ENCODE results near the gene RAB28.

Gene RAB28

DNA sequence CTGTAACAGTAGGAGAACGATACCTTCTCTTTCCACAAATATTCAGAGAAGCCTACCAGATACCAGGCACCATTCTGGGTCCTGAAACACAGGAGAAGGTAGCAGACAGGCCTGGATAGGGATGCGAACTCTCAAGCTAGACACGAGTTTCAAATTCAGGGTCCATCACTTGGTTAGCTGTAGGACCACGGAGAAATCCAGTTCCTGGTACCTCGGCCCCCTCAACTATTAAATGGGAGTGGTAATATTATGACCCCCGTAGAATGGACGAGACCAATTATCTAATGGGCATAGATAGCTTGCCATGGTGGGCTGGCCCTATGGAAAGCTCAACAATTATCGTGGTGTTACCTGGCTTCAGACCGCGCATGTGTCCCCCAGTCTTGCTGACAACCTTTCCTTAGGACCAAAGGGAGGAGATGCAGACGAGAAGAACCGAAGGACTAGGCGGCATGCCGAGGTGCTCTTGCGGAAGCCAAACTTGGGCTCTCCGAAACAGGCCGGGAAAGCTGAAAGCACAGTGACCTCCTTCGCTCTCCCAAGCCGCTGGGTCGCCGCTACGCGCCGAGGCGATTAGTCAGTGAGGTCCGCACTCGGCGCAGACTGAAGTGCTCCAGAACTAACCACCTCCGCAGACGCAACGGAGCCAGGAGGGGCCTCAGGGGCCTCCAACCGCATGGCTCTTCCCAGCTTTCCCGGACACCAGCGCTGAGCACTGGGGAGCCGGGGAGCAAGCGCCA is 40.5 kb upstream of the RAB28 start:
- H3K9ac ChIP-seq (ENCODE audit: low read length), result no peak overlapping the region
- peaks cover 4% of the 10 kb centered on the region for H3K4me1 ChIP-seq (ENCODE audit: insufficient read depth, low read length)
- H3K27ac ChIP-seq (ENCODE audit: low read depth, low read length), result no peak overlapping the region
- no peaks in the 10 kb centered on the region for H3K36me3 ChIP-seq (ENCODE audit: insufficient read depth, low read length)
- H3K9me3 ChIP-seq (ENCODE audit: low read length), result peaks cover 13% of the 10 kb centered on the region
- H3K27me3 ChIP-seq (ENCODE audit: control insufficient read depth in 1 of 2, insufficient read depth in 2 of 2, low read length in 2 of 2), result peaks cover 25 to 56% of the 10 kb centered on the region in 2 donors
- H3K4me3 ChIP-seq (ENCODE audit: low read depth in 1 of 2, low read length in 2 of 2), result no peak overlapping the region

DNA sequence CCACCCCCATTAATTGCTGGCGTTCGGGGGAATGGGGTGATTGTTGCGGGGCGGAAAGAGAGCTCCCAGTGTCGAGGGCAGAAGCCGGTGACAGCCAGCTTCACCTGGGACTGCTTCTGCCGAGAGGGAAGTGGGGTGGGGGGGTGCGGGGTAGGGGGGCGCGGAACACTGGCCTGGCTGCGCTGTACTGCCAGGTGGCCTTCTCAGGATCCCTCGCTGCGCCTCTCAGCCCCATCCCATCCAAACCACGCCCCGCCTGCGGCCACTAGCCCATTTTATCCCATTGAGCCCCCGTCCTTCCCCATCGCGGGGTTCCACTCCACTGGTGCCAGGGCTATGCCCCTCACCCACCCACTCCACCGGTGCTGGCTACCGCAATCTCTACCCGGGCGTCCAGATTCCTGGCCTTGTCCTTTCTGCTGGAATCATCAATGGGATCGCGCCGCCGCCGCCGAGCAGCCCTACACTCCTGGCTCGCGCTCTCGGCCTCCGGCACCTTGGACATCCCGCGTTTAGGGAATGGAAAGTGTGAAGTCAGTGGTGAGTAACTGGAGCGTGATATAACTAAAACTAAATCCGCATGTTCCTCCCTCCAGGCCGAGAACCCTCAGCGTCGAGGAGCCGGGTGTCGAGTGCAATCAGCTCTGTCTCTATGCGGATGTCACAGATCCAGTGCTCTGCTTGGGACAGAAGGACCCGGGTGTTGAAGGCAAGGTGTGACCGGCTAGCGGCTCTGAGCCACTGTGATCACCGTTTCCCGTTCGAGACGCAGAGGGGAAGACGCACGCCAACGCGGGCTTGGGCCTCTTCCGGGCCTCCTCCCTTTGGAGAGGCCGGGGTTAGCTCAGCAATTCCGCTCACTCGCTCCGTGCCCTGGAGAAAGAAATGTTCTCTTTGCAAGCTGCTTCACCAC is 39.7 kb upstream of the RAB28 start:
- no peak overlapping the region for H3K4me3 ChIP-seq (ENCODE audit: low read depth in 1 of 2, low read length in 2 of 2)
- H3K9ac ChIP-seq (ENCODE audit: low read length), result no peak overlapping the region
- peaks cover 13% of the 10 kb centered on the region for H3K9me3 ChIP-seq (ENCODE audit: low read length)
- H3K4me1 ChIP-seq (ENCODE audit: insufficient read depth, low read length), result peaks cover 4% of the 10 kb centered on the region
- peaks cover 25 to 51% of the 10 kb centered on the region in 2 donors for H3K27me3 ChIP-seq (ENCODE audit: control insufficient read depth in 1 of 2, insufficient read depth in 2 of 2, low read length in 2 of 2)
- H3K36me3 ChIP-seq (ENCODE audit: insufficient read depth, low read length), result no peaks in the 10 kb centered on the region
- no peak overlapping the region for H3K27ac ChIP-seq (ENCODE audit: low read depth, low read length)

DNA sequence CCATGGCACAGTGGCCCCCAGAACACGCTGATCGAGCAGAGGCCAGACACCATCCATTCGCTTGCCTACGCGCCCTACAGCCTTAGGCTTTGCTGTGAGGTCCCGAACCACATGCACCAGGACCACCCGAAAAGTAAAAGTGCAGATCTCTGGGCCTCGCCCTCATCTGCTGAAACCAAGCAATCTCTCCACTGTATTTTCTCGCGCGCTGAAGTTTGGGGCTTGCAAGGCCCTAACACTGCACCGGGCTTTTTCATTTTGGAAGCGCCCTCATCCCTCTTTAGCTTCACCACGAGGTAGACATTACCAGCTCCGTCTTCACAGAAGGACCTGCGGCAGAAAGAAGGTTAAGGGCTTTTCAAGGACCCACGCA is 39.0 kb upstream of the RAB28 start:
- Histone ChIP-seq H3K27ac (ENCODE audit: low read depth, low read length) (no peak overlapping the region), H3K36me3 (ENCODE audit: insufficient read depth, low read length) (no peaks in the 10 kb centered on the region), H3K4me1 (ENCODE audit: insufficient read depth, low read length) (peaks cover 1% of the 10 kb centered on the region), H3K4me3 (ENCODE audit: low read depth in 1 of 2, low read length in 2 of 2) (no peak overlapping the region), H3K9ac (ENCODE audit: low read length) (no peak overlapping the region), H3K9me3 (ENCODE audit: low read length) (peaks cover 13% of the 10 kb centered on the region), H3K27me3 (ENCODE audit: control insufficient read depth in 1 of 2, insufficient read depth in 2 of 2, low read length in 2 of 2) (peaks cover 20 to 51% of the 10 kb centered on the region in 2 donors)

DNA sequence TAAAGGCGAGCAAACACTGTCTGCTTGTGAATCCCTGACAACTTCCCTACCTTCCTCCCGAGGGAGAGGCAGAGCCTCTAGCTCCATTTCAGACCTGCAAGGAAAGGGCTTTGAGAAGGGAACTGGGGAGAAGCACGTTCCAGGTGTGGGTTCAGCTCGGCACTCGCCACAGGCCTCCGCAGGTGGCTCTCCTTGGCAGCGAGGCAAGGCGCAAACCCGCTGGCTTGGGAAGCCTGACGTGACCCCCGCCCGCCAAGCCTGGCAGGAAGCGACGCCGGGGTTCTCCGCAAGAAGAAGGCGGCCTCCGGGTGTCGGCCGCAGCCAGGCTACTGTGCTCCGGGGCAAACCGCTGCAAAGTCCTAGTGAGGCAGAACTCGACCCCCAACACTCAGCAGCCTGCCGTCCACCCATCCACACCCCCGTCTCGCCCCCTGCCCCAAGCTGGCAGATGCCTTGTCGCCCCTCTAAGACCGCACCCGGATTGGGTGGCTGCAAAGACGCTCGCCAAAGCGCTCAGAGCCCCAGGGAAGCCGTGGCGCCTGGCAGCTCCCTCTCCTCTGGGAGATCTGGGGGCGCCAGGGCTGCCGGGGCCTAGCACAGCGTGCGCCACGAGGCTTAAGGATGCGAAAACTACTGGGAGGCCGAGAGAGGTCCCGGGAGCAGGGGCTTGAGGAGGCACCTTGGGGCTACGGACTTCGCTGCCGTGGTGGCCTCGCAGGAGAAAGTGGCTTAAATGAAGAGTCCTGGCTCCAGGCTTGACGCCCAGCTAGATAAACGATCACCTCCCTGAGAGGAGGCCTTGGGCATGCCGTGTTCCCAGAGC is 38.4 kb upstream of the RAB28 start:
- peaks cover 20 to 48% of the 10 kb centered on the region in 2 donors for H3K27me3 ChIP-seq (ENCODE audit: control insufficient read depth in 1 of 2, insufficient read depth in 2 of 2, low read length in 2 of 2)
- H3K27ac ChIP-seq (ENCODE audit: low read depth, low read length), result no peak overlapping the region
- H3K9me3 ChIP-seq (ENCODE audit: low read length), result peaks cover 13% of the 10 kb centered on the region
- no peaks in the 10 kb centered on the region for H3K36me3 ChIP-seq (ENCODE audit: insufficient read depth, low read length)
- H3K4me3 ChIP-seq (ENCODE audit: low read depth in 1 of 2, low read length in 2 of 2), result no peak overlapping the region
- H3K4me1 ChIP-seq (ENCODE audit: insufficient read depth, low read length), result no peaks in the 10 kb centered on the region
- H3K9ac ChIP-seq (ENCODE audit: low read length), result no peak overlapping the region

DNA sequence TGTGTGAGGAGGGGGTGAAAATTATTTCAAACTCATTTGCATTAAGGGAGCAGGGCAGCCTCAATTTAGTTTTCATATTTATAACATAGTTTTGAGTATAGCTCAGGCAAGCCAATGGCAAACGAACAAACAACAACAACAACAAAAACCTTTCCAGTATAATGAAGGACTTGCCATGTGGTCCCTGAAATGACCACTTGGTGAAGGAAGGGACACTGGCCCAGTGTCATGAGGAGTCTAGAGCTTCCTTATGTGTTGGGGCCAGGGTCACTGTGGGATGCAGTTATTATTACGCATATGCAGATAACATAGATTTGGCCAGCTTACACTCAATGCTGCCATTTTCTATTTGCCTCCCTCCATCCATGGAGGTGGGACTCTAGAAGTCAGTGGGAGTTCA is 36.9 kb upstream of the RAB28 start:
- no peaks in the 10 kb centered on the region for H3K4me1 ChIP-seq (ENCODE audit: insufficient read depth, low read length)
- peaks cover 14 to 37% of the 10 kb centered on the region in 2 donors for H3K27me3 ChIP-seq (ENCODE audit: control insufficient read depth in 1 of 2, insufficient read depth in 2 of 2, low read length in 2 of 2)
- no peak overlapping the region for H3K4me3 ChIP-seq (ENCODE audit: low read depth in 1 of 2, low read length in 2 of 2)
- peaks cover 13% of the 10 kb centered on the region for H3K9me3 ChIP-seq (ENCODE audit: low read length)
- H3K36me3 ChIP-seq (ENCODE audit: insufficient read depth, low read length), result no peaks in the 10 kb centered on the region
- no peak overlapping the region for H3K9ac ChIP-seq (ENCODE audit: low read length)
- H3K27ac ChIP-seq (ENCODE audit: low read depth, low read length), result no peak overlapping the region

DNA sequence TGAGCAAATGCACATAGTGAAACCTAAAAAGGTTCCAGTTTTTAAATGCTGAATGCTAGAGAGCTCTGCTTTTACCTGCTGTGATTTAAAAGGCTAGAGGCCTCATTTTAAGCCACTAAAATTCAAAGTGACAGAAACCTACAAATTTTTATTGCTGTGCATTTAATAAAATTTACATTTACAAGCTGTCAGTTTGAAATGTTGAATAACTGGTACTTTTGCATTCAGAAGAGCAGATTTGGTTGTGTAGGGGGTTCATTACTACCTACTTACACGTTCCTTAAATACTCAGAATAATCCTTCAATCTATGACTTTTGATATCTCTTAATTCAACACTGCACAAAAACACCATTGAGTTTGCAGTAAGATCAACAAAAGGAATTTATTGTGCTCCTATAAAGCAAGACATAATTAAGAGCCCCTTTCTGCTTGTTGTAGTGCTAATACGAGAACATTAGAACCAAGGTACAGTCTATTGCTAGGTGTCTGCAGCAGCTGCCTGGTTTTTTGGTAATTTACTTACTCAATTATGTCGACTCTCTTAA is 32.2 kb upstream of the RAB28 start:
- no peaks in the 10 kb centered on the region for H3K27me3 ChIP-seq (ENCODE audit: control insufficient read depth in 1 of 2, insufficient read depth in 2 of 2, low read length in 2 of 2)
- H3K36me3 ChIP-seq (ENCODE audit: insufficient read depth, low read length), result no peaks in the 10 kb centered on the region
- H3K9ac ChIP-seq (ENCODE audit: low read length), result no peak overlapping the region
- H3K4me1 ChIP-seq (ENCODE audit: insufficient read depth, low read length), result no peaks in the 10 kb centered on the region
- H3K4me3 ChIP-seq (ENCODE audit: low read depth in 1 of 2, low read length in 2 of 2), result no peak overlapping the region
- H3K27ac ChIP-seq (ENCODE audit: low read depth, low read length), result no peak overlapping the region
- H3K9me3 ChIP-seq (ENCODE audit: low read length), result no peaks in the 10 kb centered on the region

DNA sequence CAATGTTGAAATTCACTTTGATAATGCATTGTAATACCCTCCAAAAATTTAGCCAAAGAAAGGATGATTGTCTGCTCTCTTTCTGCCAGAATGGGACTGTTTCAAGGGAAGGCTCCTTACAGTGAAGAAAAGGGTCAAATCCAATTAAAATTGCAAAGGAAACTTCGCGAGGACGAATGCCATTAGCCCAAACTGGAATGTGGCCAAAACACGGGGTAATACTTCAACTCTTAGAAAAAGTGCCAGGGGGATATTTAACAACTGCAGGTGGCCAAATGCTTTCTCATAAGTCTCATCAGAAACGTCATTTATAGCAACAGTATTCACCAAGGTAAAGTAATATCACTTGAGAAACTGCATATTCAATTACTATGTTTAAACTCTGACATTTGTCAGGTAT is 31.1 kb upstream of the RAB28 start:
- H3K4me1 ChIP-seq (ENCODE audit: insufficient read depth, low read length), result no peaks in the 10 kb centered on the region
- H3K36me3 ChIP-seq (ENCODE audit: insufficient read depth, low read length), result no peaks in the 10 kb centered on the region
- no peaks in the 10 kb centered on the region for H3K27me3 ChIP-seq (ENCODE audit: control insufficient read depth in 1 of 2, insufficient read depth in 2 of 2, low read length in 2 of 2)
- H3K9me3 ChIP-seq (ENCODE audit: low read length), result no peaks in the 10 kb centered on the region
- H3K4me3 ChIP-seq (ENCODE audit: low read depth in 1 of 2, low read length in 2 of 2), result no peak overlapping the region
- no peak overlapping the region for H3K27ac ChIP-seq (ENCODE audit: low read depth, low read length)
- no peak overlapping the region for H3K9ac ChIP-seq (ENCODE audit: low read length)

DNA sequence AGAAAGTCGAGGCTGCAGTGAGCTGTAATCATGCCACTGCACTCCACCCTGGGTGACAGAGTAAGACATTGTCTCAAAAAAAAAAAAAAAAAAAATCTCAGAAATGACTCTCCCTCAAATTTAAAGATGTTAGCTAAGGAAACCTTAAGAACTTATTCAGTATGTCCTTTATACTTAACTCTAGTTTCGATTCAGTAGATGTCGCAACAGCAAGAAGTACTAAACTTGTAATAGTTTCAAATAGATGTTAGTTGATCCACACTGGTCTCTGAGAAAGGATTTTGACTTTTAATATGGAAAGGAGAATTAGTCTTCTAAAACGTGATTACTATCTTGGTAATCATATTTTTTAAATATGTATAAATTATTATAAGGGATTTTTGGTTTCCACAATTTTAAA is 30.6 kb upstream of the RAB28 start:
- Histone ChIP-seq H3K9me3 (ENCODE audit: low read length) (no peaks in the 10 kb centered on the region), H3K4me3 (ENCODE audit: low read depth in 1 of 2, low read length in 2 of 2) (no peak overlapping the region), H3K9ac (ENCODE audit: low read length) (no peak overlapping the region), H3K4me1 (ENCODE audit: insufficient read depth, low read length) (no peaks in the 10 kb centered on the region), H3K36me3 (ENCODE audit: insufficient read depth, low read length) (no peaks in the 10 kb centered on the region), H3K27me3 (ENCODE audit: control insufficient read depth in 1 of 2, insufficient read depth in 2 of 2, low read length in 2 of 2) (no peaks in the 10 kb centered on the region), H3K27ac (ENCODE audit: low read depth, low read length) (no peak overlapping the region)

DNA sequence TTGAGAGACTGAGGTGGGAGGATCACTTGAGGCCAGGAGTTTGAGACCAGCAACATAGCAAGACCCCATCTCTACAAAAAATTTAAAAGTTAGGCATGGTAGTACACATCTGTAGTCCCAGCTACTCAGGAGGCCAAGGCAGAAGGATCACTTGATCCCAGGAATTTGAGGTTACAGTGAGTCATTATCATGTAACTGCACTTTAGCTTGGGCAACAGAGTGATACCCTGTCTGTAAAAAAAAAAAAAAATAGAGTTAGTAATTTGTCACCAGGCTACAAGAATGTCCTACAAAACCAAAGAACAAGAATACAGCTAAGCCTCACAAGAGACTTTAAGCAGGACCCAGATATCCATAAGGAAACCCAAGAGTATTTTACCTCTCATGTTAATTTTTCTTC is 27.0 kb upstream of the RAB28 start:
- no peaks in the 10 kb centered on the region for H3K9me3 ChIP-seq (ENCODE audit: low read length)
- H3K36me3 ChIP-seq (ENCODE audit: insufficient read depth, low read length), result no peaks in the 10 kb centered on the region
- no peaks in the 10 kb centered on the region for H3K27me3 ChIP-seq (ENCODE audit: control insufficient read depth in 1 of 2, insufficient read depth in 2 of 2, low read length in 2 of 2)
- no peak overlapping the region for H3K27ac ChIP-seq (ENCODE audit: low read depth, low read length)
- no peak overlapping the region for H3K9ac ChIP-seq (ENCODE audit: low read length)
- H3K4me1 ChIP-seq (ENCODE audit: insufficient read depth, low read length), result no peaks in the 10 kb centered on the region
- H3K4me3 ChIP-seq (ENCODE audit: low read depth in 1 of 2, low read length in 2 of 2), result no peak overlapping the region

DNA sequence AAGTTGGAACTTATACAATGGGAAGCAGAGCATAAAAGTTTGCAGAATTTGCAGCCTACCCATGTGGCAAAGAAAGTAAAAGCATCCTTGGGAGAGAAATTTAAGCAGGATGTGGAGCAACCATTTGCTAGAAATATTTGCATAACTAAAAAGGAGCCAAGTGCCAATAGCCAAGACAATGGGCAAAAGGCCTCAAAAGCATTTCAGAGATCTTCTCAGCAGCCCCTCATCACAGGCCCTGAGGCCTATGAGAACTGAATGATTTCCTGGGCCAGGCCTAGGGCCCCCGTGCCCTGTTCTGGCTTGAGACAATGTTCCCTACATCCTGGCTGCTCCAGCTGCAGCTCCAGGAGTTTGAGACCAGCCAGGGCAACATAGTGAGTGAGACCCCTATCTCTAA is 25.3 kb upstream of the RAB28 start:
- no peaks in the 10 kb centered on the region for H3K9me3 ChIP-seq (ENCODE audit: low read length)
- no peak overlapping the region for H3K27ac ChIP-seq (ENCODE audit: low read depth, low read length)
- no peaks in the 10 kb centered on the region for H3K4me1 ChIP-seq (ENCODE audit: insufficient read depth, low read length)
- H3K4me3 ChIP-seq (ENCODE audit: low read depth in 1 of 2, low read length in 2 of 2), result no peak overlapping the region
- H3K27me3 ChIP-seq (ENCODE audit: control insufficient read depth in 1 of 2, insufficient read depth in 2 of 2, low read length in 2 of 2), result no peaks in the 10 kb centered on the region
- H3K9ac ChIP-seq (ENCODE audit: low read length), result no peak overlapping the region
- H3K36me3 ChIP-seq (ENCODE audit: insufficient read depth, low read length), result no peaks in the 10 kb centered on the region

DNA sequence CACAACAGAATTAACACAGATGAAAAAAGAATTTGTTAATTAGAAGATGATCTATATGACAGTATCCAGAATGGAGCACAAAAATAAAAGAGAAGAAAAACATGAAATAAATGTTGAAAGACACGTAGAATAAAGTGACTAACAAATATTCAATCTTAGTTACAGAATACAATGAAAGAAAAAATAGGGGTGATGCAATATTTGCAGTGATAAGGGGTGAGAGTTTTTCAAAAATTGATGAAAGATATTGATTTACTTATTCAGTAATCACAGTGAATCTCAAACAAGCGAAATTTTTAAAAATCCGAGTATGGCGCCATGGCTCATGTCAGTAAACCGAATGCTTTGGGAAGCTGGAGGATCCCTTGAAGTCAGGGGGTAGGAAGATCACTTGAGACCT is 20.2 kb upstream of the RAB28 start:
- Histone ChIP-seq H3K36me3 (ENCODE audit: insufficient read depth, low read length) (no peaks in the 10 kb centered on the region), H3K27me3 (ENCODE audit: control insufficient read depth in 1 of 2, insufficient read depth in 2 of 2, low read length in 2 of 2) (no peaks in the 10 kb centered on the region), H3K9ac (ENCODE audit: low read length) (no peak overlapping the region), H3K4me3 (ENCODE audit: low read depth in 1 of 2, low read length in 2 of 2) (no peak overlapping the region), H3K9me3 (ENCODE audit: low read length) (no peaks in the 10 kb centered on the region), H3K4me1 (ENCODE audit: insufficient read depth, low read length) (no peaks in the 10 kb centered on the region), H3K27ac (ENCODE audit: low read depth, low read length) (no peak overlapping the region)

Data from muscle layer of colon (tissue), 2 donors.